NK-92 (cell line): Measurements from ENCODE around the gene SYCN.
"Not testable (repeated sequence)": the region's sequence is repeated elsewhere in the genome, so short reads cannot be mapped to it uniquely, and the experiment has no call there.

Experiments
- DNase-seq: peaks from one replicate; lab custom pipeline; 2025; ENCODE audit not compliant: unreplicated experiment; lab: John Stamatoyannopoulos, UW

The SYCN gene

DNA sequence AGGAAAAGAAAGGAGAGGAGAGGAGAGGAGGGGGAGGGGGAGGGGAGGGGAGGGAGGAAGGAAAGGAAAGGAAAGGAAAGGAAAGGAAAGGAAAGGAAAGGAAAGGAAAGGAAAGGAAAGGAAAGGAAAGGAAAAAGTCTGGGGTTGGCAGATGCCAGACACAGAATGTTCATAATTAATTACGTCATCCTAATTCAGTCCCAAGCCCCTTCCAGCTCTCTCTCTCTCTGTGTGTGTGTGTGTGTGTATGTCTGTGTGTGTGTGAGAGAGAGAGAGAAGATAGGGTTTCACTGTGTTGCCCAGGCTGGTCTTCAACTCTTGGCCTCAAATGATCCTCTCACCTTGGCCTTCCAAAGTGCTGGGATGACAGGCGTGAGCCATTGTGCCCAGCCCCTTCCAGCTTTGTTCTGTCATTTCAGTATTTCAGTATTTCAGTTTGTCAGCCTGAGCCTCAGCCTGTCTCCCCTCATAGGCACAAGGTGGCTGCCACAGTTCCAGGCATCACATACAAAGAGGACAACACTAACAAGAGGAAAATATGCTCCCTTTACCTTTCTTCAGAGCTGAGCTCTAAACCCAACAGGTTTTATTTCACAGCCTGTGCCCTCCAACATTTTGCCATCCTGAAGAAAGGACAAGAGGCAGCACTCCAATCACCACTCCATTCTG, 26.2 kb upstream of the SYCN start:
- no peak for DNase-seq

DNA sequence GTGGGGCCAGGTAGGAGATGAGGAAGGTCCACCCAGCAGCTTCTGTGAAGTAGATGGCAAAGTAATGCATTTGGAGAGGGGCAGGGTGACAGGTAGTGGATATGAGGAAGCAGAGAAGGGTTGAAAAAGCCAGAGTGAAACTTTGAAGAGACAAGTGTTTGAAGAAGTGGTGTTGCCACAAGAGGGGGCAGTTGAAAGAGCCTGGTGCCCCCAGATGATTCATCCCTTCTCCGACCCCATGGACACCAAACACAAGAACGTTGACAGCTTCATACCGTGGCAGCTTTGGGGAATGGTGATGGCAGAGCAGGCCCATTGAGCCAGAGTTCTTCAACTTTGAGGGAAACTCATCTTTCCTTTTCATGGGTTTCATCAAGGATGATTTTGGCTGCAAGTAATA, 20.8 kb upstream of the SYCN start:
- no peak for DNase-seq

GRCh38 chr19:39223703-39224279, 19.7 kb upstream of the SYCN start:
- no peak for DNase-seq

GRCh38 chr19:39219108-39219507, 15.0 kb upstream of the SYCN start:
- DNase-seq = not testable (repeated sequence)

DNA sequence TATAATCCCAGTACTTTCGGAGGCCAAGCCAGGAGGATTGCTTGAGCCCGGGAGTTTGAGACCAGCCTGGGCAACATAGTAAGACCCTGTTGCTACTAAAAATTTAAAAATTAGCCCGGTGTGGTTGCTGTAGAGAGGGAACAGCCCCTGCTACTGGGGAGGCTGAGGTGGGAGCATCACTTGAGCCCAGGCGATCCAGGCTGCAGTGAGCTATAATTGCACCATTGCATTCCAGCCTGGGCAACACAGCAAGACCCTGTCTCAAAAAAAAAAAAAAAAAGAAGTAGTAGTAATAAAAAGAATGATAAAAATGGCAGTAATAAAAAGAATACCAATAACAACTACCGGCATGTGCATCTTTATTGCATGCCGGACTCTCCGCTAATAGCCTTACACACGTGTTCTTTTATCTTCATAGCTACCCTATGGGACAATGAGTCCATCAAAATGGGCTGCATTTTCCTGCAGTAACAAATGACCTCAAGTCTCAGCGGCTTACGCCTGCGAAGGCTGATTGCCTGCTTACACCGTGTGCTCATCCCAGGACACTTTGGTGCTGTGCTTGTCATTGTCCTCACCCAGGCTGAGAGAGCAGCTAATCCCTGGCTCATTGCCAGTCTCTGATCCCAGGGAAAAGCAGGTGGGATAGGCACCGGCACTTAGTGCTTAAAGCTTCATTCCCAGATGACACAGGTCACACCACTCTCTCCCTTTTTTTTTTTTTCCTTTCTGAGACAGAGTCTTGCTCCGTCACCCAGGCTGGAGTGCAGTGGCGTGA, 14.4 kb upstream of the SYCN start:
- DNase-seq = no peak

- DNase-seq = no peak
Observed at GRCh38 chr19:39217094-39217493, 13.0 kb upstream of the SYCN start.

GRCh38 chr19:39215323-39215722, 11.3 kb upstream of the SYCN start:
- DNase-seq = not testable (repeated sequence)

GRCh38 chr19:39212375-39212742, 8.3 kb upstream of the SYCN start:
- no peak for DNase-seq

- DNase-seq = no peak
Observed at GRCh38 chr19:39211731-39212374, 7.8 kb upstream of the SYCN start.

DNA sequence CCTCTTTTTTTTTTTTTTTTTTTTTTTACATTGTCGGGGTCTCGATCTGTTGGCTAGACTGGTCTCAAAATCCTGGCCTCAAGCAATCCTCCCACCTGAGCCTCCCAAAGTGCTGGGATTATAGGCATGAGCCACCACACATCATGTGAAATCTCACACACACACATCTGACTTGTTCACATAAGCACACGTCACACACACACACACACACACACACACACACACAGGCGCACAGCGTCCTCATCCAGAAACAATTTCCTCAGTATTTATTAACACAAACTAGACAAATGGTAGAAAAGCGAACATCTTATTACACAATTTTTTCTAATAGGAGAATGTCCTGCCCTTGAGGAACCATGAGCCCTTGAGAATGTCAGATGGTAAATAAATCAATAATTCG, 5.1 kb upstream of the SYCN start:
- DNase-seq = no peak

DNA sequence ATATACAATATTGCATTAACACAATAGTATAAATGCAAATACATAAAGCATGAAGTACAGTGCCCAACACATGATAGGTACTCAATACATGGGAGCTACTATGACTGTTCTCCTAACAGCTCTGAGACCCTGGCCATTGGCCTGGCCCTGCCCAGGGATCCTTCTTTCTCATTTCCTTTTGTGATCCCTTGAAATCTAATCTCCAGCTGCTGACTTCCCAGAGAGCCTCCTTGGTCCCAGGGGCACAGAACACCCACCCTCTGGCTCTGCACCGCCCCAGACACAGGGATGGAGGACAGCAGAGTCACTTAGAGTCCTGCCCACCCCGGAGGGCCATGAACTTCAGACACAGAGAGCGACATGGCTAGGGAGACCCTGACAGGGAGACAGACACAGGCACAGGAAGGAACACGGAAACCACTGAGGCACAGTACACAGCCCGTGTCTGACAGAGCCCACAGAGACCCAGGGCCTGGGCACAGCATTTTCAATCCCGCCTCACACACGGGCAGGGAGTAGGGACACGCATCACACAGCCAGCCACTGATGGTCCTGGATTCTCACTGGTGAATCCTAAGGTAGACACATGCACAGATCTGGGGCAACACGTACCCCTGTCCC, 4.2 kb upstream of the SYCN start:
- DNase-seq = no peak

- DNase-seq = no peak
Observed at GRCh38 chr19:39207293-39207836, 3.3 kb upstream of the SYCN start.

GRCh38 chr19:39206122-39206521, 2.1 kb upstream of the SYCN start:
- no peak for DNase-seq

GRCh38 chr19:39205449-39205764, 1.3 kb upstream of the SYCN start:
- no peak for DNase-seq

- DNase-seq = no peak
Observed at GRCh38 chr19:39202998-39203355, 1.1 kb downstream of the SYCN start.

DNA sequence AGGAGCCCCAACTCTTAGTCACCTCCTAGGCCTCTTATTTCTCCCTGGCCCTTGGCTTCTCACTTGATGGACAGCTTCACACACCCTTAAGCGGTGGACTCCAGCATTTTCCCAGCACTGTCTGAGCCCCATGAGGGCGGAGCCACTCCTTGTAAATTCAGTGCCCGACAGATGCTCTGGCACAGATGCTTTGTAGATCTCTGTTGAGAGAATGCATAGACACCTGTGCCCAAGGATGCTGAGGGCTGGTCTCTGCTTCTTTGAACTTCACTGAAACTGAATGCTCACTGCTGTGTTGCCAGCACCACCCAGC, 3.3 kb downstream of the SYCN start:
- no peak for DNase-seq

DNA sequence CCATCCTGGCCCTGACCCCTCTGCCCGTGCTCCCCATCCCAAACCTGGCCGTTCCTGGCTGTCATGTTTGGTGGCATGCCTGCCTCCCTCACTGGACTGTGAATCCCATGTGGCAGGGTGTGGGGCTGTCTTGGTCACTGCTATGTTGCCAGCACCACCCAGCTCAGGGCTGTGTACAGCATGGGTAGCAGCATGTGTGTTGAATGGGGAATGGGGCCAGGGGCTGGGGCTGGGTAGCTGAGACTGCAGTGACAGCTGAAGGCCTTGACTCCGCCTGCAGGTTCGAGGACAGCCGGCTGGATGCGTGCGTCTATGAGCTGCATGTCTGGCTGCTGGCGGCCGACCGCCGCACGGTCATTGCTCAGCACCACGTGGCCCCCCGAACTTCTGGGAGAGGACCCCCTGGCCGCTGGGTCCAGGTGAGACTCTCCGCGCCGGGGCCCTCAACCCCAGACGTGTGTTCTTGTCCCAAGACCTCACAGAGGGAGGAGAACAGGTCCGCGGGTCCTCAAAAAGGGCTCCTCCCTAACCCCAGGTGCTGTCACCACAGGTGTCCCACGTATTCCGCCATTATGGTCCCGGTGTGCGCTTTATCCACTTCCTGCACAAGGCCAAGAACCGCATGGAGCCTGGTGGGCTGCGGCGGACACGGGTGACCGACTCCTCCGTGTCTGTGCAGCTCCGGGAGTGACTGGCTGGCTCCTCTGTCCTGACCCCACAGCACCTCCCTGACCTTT, 3.8 kb downstream of the SYCN start:
- no peak for DNase-seq

DNA sequence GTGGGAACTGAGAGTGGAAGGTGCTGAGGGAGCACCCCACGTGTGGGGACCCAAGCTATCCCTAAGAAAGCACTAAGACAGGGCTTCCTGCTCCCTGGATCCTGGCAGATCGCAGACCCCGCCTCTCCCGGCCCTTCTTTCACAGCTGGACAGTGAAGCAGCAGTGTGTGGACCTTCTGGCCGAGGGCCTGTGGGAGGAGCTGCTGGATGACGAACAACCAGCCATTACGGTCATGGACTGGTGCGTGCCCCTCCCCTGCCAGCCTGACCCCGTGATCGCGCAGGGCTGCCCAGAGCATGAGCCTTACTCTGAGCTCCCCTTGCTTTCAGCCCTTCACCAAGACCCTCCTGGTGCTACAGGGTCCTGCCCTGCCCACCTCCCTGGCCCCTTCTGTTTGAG, 5.0 kb downstream of the SYCN start:
- no peak for DNase-seq

DNA sequence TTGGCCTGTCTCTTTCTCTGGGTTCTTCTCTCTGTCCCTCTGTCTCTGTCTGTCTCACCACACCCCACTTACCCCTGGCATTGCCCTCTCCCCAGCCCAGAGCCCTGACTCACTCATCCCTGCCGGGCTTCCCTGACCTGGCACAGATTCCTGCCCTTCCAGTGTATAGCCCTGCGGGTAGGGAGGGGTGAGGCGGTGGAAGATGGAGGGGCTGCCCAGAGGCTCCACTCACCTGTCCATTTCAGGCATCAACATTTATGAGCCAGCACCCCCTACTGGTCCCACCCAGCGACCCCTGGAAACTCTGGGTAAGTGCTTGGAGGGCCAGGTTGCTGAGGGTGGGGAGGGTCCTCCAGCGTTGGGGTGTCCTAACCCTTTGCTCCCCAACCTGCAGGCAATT, 6.3 kb downstream of the SYCN start:
- DNase-seq = no peak

- no peak for DNase-seq
Observed at GRCh38 chr19:39196860-39197562, 7.1 kb downstream of the SYCN start, which contains the start of gene NCCRP1. Gene NCCRP1 (plus strand): TSS chr19:39196964. CDS start chr19:39196983, 19 bp downstream.
